Body of pancreas (tissue), 4 donors: ENCODE measurements around the gene AFDN.

Source experiments
- POLR2A ChIP-seq, 3 donors: fragments of 450-650 bp; IDR thresholded peaks; one replicate each; pipeline ENCODE4 v1.6.1; 2016; ENCODE audit warnings: antibody characterized with exemption in 3 of 3, mild to moderate bottlenecking in 2 of 3
- TF ChIP-seq, protein P1 (sequence below), 7 experiments: fragments of 450-650 bp in 4 of 7; fragments of 200-600 bp in 3 of 7; sonication (generic) in 3 of 7; IDR thresholded peaks; one replicate each; pipeline ENCODE4 v1.5.1; 2016 to 2019; ENCODE audit warnings: antibody characterized with exemption in 7 of 7

DNA sequence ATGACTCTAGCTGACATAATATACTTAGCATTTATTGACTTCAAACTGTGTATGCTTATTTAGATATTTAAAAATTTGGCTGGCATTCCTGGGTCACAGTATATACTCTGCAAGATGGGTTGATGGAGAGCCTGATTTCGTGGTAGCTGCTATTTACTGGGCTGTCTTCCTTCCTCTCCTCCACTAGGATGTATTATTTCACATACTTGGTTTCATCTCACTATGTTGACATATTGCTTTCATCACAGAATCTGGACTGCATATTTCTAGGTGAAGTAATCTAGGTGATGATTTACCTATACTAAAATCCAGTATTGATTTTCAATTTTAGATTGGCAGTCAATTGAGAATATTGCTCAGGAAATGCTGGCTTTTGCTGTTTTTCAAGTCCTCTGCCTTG is 15.7 kb downstream of the AFDN start:
- TF ChIP-seq, protein P1, sequence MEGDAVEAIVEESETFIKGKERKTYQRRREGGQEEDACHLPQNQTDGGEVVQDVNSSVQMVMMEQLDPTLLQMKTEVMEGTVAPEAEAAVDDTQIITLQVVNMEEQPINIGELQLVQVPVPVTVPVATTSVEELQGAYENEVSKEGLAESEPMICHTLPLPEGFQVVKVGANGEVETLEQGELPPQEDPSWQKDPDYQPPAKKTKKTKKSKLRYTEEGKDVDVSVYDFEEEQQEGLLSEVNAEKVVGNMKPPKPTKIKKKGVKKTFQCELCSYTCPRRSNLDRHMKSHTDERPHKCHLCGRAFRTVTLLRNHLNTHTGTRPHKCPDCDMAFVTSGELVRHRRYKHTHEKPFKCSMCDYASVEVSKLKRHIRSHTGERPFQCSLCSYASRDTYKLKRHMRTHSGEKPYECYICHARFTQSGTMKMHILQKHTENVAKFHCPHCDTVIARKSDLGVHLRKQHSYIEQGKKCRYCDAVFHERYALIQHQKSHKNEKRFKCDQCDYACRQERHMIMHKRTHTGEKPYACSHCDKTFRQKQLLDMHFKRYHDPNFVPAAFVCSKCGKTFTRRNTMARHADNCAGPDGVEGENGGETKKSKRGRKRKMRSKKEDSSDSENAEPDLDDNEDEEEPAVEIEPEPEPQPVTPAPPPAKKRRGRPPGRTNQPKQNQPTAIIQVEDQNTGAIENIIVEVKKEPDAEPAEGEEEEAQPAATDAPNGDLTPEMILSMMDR (IDR thresholded peaks at IDR 0.05): no peak
- no peak for TF ChIP-seq POLR2A (IDR thresholded peaks at IDR 0.05)
